ENCODE measurements around the gene XRCC6.
"Not testable (repeated sequence)": the region's sequence is repeated elsewhere in the genome, so short reads cannot be mapped to it uniquely, and the experiment has no call there.

Gene XRCC6

GRCh38 chr22:41621099-41621910 lies at the start of gene XRCC6:
Gene XRCC6, plus strand, starts transcription at chr22:41621295. Its CDS starts 710 bp downstream, at chr22:41622005.
- DNase-seq (ENCODE audit: low spot score): peak; percentile 100

GRCh38 chr22:41571786-41572185 lies 49.3 kb upstream of the XRCC6 start:
- no peak for DNase-seq (ENCODE audit: low spot score)

DNA sequence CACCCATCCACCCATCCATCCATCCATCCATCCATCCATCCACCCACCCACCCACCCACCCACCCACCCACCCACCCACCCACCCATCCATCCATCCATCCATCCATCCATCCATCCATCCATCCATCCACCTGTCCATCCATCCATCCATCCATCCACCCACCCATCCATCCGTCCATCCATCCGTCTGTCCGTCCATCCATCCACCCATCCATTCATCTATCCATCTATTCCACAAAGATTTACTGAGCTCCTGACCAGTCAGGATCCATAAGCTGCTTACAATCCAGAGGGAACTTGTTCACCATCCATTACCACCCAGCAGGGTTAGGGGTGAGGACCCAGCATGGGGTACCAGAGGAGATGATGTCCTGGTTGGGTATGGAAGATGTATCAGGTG lies 48.8 kb upstream of the XRCC6 start:
- not testable (repeated sequence) for DNase-seq (ENCODE audit: low spot score)

- no peak for DNase-seq (ENCODE audit: low spot score)
Observed at GRCh38 chr22:41573677-41574076, 47.4 kb upstream of the XRCC6 start.

DNA sequence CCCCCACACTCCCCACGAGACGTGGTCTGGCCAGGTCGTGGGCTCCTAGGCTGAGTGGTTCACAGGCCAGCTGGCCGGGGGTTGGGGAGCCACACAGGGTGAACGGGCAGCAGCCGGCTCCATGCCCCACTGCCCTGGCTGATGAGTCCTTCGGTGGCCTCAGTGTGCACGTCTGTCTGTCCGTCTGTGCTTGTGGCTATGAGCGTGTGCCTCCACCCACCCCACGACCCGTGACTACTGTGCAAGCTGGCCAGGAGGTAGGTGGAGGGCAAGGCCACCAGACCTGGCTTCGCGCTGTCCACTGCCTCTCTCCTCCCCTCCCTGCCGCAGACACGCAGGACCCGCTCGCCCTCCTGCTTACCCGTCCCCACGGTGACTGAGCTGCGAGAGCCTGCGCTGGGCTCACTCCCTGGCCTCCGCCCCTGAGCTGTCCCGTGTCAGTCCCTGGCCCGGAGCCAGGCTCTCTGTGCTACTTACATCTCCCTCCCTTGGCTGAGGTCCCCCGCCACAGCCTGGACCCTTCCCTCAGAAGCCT lies 46.2 kb upstream of the XRCC6 start:
- no peak for DNase-seq (ENCODE audit: low spot score)

- no peak for DNase-seq (ENCODE audit: low spot score)
Observed at GRCh38 chr22:41575533-41575932, 45.6 kb upstream of the XRCC6 start.

GRCh38 chr22:41576877-41577276 lies 44.2 kb upstream of the XRCC6 start:
- no peak for DNase-seq (ENCODE audit: low spot score)

GRCh38 chr22:41578114-41578513 lies 43.0 kb upstream of the XRCC6 start:
- no peak for DNase-seq (ENCODE audit: low spot score)

- no peak for DNase-seq (ENCODE audit: low spot score)
Observed at GRCh38 chr22:41578818-41579217, 42.3 kb upstream of the XRCC6 start.

DNA sequence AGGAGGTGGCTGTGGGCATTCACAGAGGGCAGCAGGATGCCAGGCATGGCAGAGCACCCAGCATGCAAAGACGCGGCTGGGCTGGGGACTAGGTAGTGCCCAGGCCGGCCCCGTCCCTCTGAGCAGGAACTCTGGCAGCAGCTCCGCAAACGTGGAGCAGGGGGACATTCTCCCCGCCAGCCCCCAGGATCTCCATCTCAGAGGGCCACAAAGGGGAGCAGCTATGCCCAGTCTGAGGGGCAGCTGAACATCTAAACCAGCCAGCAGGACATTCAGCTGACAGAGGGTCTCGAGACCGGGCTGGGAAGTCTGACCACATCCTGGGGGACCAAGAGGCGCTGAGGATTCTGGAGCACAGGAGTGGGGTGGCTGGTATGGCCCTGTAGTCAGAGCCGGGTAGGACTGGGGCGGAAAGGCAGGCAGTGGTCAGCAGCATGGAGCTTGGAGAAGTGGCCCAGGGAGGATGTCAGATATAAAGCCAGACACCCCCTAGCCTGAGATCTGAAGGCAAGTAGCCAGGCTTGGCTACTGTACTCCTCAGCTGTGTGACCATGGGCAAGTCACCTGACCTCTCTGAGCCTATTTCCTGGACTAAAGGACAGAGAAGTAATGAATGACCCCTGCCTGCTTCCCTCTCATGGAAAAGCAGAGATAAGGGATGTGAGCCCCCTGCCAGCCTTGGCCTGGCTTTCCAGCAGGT lies 41.6 kb upstream of the XRCC6 start:
- DNase-seq (ENCODE audit: low spot score): no peak

GRCh38 chr22:41579997-41580355 lies 41.1 kb upstream of the XRCC6 start:
- no peak for DNase-seq (ENCODE audit: low spot score)

DNA sequence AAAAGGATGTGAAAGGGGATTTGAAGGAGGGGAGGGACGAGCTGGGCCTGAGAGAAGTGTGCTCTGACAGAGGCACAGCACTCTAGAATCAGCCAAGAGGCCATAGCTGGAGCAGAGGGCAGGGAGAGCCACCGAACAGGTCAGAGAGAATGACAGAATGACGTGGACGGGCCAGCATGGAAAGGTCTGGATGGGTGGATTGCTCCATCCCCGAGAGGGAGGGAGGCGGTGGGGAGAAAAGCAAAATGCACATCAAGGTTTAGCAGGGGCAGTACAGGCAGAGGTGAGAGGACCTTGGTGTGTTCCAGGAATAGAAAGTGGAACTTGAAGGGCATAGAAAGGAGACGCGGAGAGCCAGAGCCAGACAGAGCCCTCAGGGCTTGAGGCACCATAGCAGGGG lies 38.4 kb upstream of the XRCC6 start:
- no peak for DNase-seq (ENCODE audit: low spot score)

- DNase-seq (ENCODE audit: low spot score): no peak
Observed at GRCh38 chr22:41584881-41585280, 36.2 kb upstream of the XRCC6 start.

DNA sequence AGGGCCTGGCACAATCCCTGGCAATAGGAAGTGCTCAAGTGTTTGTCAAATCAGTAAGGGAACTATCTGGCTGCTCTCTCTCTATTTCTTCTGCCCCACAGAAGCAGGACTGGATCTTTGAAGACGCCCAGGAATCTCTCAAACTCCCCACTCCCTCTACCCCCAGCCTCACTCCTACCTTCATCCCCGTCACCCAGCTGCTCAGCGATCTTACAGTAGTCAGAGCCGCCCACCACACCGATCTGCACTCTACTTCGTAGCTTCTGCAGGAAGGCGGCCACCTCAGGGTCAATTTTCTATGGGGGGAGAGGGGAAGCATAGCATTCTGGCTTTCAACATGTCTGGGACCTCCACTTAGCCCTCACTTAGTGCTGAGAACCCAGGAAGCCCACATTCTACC lies 35.2 kb upstream of the XRCC6 start:
- no peak for DNase-seq (ENCODE audit: low spot score)

- no peak for DNase-seq (ENCODE audit: low spot score)
Observed at GRCh38 chr22:41587347-41587723, 33.8 kb upstream of the XRCC6 start.

DNA sequence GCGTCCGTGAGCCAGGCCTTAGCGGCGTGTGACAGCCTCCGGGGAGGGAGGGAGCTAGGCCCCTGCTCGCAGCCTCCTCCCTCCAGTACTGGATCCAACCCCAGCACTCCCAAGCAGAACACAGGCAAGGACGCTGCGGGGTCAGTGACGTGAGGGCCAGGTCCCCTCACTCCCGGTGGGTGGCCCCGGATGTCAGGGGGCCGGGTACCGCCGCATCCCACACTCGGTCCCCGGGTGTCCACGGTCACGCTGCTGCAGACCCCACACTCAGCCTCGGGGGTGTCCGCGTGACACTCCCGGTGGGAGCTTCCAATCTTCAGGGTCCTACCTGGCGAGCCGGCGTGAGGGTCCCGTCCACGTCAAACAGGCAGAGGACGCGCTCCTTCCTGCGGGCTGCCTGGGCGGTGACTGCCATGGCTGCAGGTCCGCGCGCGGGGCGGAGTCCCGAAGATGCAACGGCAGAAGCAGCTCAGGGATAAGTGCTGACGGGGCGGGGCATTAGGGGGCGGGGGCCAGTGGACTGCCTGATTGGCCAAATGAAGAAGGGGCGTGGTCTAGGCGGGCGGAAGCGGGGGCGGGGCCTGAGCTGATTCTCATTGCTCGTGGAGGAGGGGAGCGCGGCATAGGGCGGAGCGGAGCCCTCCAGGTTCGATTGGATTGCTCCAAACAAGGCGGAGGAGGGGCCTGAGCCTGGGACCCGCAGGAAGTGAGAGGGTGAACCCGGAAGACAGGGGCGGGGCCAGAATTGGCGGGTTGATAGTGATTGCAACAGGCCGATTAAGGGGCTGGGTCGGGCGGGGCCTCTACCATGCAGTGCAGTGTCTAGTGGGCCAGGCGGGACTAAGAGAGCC lies 31.5 kb upstream of the XRCC6 start, which contains the start of gene PMM1:
PMM1 (minus strand) TSS at position 450 of the 851 bp plus-strand sequence; CDS start at position 415, 35 bp downstream.
- DNase-seq (ENCODE audit: low spot score): peak; percentile 100

DNA sequence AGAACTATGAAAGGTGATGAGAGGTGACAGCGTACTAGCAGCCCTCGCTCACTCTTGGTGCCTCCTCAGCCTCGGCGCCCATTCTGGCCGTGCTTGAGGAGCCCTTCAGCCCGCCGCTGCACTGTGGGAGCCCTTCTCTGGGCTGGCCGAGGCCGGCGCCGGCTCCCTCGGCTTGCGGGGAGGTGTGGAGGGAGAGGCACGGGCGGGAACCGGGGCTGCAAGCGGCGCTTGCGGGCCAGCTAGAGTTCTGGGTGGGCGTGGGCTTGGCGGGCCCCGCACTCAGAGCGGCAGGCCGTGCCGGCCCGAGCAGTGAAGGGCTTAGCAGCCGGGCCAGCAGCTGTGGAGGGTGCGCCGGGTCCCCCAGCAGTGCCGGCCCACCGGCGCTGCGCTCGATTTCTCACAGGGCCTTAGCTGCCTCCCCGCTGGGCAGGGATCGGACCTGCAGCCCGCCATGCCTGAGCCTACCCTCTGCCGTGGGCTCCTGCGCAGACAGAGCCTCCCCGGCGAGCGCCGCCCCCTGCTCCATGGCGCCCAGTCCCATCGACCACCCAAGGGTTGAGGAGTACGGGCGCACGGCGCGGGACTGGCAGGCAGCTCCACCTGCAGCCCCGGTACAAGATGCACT lies 27.6 kb upstream of the XRCC6 start:
- DNase-seq (ENCODE audit: low spot score): not testable (repeated sequence)

- no peak for DNase-seq (ENCODE audit: low spot score)
Observed at GRCh38 chr22:41595703-41596102, 25.4 kb upstream of the XRCC6 start.

- DNase-seq (ENCODE audit: low spot score): no peak
Observed at GRCh38 chr22:41596776-41597634, 24.1 kb upstream of the XRCC6 start.

GRCh38 chr22:41597635-41597953 lies 23.5 kb upstream of the XRCC6 start:
- no peak for DNase-seq (ENCODE audit: low spot score)

- no peak for DNase-seq (ENCODE audit: low spot score)
Observed at GRCh38 chr22:41598081-41598480, 23.0 kb upstream of the XRCC6 start.
